ENCODE data around the gene SERHL2. TPM values are rescaled to one million over a fixed set of nuclear protein-coding genes. Genes with fewer than 3 reads are reported as not detected.

SERHL2 gene
- total and polyA plus RNA-seq, 2 donors, result 4.0 to 4.3 TPM

Small RNA genes within 50 kb of the gene (small RNA-seq; reads per million reads assigned to genes)
- gene RN7SKP80, result 0.35 reads per million, percentile 23 among the genes with 10 or more reads in this experiment
- not detected for gene RNU6-513P

Other genes starting within 250 kb of the SERHL2 start
- gene NFAM1, start 121.6 kb upstream of the SERHL2 start, total RNA-seq, result 0.79 TPM
- gene NFAM1, start 121.6 kb upstream of the SERHL2 start, polyA plus RNA-seq, result 1.2 TPM
- gene RRP7A, start 34.2 kb upstream of the SERHL2 start, total RNA-seq, result 14.4 TPM
- 22.4 TPM for gene RRP7A, start 34.2 kb upstream of the SERHL2 start, polyA plus RNA-seq
- 19.9 TPM for gene POLDIP3, start 60.9 kb downstream of the SERHL2 start, total RNA-seq
- 54.9 TPM for gene POLDIP3, start 60.9 kb downstream of the SERHL2 start, polyA plus RNA-seq
- gene ATP5MGL, start 86.6 kb downstream of the SERHL2 start, total RNA-seq, result 0.37 TPM
- not detected for gene ATP5MGL, start 86.6 kb downstream of the SERHL2 start, polyA plus RNA-seq
- 33.8 TPM for gene CYB5R3, start 95.4 kb downstream of the SERHL2 start, total RNA-seq
- gene CYB5R3, start 95.4 kb downstream of the SERHL2 start, polyA plus RNA-seq, result 359 TPM
- gene A4GALT, start 166.9 kb downstream of the SERHL2 start, total RNA-seq, result 10.7 TPM
- 71.2 TPM for gene A4GALT, start 166.9 kb downstream of the SERHL2 start, polyA plus RNA-seq